ENCODE data around the gene SPEG.

Gene SPEG

DNA sequence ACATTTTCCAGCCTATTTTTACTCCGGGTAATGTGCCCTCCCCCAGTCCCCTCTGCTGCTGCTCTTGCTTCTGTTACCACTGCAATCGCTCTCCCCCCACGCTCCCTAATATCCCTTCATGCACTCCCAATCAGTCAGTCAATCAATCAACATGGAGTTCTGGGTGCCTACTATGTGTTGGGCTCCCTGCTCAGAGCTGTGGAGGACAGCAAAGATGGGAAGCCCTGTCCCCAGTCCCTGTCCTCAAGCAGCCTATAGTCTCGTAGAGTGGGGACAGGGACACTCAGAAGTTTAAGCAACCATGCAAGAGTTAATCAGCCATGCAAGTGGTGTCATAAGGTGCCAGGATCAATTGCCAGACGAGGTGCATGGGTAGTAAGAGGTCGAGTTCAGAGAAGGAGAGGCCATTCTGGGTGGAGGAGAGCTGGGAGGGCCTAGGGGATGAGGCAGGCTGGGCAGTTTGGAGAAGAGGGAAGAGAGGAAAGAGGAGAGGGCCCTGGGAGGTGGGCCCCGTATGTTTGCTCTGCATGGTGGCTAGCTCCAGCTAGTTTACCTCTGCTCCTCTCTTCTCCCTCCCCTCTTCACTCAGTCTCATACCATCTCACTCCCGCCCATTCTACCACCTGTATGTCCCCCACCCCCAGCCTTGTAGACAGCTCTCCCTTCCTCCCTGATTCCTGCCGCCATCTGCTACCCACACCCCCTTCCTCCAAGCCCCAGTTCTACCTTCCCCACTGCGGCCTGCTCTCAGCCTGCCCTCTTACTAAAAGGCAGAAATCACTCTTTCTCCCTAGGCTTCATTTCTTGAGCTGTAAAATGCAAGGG, 83.5 kb downstream of the SPEG start:
- no peak for FAIRE-seq

DNA sequence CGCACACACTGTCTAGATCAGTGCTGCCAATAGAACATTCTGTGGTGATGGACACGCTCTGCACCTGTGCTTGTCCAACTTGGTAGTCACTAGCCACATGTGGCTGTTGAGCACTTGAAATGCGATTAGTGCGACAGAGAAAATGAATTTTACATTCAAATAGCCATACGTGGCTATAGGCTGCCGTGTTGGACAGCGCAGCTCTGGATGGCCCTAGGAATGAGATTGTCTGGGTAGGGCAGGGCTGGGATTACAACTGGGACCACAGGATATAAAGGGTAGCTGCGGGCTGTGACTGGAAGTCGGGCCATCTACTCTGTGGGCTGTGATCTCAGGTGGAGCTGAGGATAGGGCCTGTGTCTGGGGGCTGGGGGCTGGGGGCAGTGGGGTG, 84.9 kb downstream of the SPEG start:
- no peak for FAIRE-seq

DNA sequence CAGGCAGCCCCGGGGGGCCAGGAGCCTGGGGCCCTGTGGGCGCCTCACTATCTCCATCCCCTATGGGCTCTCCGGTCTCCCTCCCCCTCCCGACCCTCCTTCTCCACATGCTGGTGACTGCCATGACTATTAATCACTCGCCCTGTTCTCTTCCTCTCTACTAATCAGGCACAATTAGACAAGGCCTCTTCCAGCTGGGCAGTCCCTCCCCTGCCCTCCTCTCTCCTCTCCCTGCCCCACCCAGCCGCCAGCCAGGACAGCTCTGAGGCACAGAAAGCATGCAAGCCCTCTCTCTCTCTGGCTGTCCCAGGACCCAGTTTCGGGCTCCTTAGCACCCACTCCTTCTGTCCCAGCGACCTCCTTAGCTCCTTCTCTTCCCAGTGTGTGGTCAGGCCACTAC, 85.4 kb downstream of the SPEG start:
- FAIRE-seq, result no peak

DNA sequence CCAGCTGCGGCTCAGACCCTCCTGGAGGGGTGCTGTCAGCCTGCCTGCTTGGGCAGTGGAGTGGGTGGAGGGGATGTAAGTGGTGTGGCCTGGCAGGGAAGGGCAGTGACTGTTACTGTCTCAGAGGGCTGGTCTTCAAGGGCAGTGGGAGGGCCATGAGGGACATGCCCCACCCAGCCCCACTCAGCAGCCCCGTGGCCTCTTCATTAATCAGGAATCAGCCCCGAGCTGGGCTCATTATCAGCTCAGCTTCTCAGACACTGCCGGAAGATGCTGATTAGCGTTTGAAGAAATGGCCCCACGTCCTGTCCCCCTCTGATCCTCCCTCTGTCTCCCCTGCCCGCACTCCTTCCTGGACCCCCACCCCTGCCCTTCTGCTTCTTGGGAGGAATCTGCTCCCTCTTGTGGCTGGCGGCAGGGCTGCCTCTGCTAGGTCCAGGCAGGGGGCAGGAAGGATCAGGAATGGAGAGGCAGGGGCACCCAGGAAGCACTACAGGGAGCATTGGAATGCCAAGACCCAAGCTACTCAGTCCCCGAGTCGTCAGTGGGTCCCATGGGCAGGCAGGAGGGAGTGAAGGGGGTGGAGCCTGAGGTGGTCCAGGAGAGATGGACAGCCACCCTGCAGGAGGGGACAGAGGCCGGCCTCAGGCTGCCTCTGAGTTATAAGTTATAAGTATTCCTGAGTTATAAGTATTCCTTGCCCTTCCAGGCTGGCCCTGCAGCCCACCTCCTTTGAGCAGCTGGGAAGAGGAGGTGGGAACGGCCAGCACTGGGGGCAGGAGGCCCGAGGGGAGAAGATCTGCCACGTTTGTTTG, 86.6 kb downstream of the SPEG start:
- FAIRE-seq, result no peak

DNA sequence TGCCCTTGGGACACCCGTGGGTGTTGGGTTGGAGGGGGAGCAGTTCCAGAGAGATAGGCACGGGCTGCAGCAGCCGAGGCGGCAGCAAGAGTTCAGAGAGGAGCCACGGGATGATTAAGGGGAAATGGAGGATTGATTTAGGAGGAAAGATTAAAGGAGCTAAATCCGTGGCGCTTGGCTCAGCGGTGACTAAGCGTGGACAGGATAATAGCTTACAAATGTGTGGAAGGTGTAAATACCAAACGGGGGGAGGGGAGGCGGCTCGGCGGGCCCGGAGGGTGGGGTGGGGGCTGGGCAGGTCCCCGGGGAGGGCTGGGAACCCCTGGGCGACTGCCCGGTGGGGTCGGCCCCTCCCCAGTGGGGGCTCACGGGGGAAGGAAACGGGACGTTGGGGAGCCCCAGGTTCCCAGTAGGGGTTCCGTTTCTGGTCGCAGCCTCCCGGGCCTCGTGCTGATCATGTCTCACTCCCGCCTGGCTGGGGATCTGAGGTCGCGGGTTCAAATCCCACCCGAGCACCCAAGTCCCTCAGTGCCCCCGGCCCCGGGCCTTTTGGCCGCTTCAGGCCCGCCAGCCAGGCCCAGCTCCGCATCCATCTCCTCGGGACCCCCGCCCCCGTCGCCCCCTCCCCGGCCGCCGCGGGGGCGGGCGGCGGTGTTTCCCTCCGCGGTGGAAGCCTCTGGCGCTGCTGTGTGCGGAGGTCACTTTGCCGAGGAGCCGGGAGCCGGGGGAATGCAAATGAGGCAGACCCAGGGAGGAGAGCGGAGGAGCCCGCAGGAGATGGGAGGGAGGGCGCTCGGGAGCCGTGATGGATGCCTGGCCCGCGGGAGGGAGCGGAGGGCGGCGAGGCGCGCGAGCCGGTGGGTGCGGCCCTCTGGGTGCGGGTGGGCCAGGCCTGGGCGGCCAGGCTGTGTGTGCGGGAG, 87.7 kb downstream of the SPEG start:
- FAIRE-seq, result no peak

DNA sequence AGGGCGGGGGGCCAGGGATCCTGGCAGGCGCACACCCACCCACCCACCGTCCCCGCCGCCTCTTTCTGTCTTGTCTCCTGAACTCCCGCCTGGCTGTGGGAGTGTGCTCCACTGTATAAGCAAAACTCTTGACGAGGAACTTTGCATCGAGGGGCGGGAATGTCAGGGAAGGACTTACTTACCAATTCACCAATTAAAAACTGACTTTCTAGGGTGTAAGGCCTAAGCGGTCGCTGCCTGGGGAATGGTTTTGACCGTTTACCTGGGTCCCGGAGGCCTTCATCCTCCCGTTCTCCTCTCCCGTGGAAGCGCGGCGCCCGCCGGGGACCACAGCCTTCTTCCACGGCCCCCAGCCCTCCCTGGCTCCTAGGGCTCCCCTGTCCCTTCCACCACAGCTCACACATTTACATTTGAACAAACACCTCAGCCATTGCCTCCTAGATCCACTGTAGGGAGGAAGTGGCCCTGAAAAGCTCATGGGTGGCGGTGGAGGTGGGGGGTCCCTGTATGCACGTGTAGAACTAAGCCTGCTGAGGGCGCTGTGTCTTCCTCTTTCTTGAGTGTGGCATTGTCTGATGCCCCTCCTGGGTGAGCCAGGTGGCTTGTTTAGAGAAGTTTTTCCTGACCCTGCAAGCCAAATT, 88.5 kb downstream of the SPEG start:
- no peak for FAIRE-seq

DNA sequence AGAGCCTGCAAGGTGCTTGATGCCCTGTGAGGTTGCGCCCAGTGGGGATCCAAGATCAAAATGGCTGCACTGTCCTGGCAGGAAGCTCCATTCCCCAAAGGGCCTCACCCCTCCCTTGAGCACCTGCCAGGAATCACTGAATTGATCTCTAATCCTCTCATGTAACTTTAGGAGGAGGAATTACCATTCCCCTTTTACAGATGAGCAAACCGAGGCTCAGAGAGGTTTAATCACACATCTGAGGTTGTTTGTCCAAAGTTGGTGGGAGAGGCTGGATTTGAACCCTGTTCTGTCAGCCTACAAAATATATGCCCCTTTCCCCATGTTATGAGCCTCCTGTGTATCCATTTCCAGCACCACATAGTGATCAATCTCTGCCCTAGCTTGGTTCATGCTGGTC, 90.2 kb downstream of the SPEG start:
- no peak for FAIRE-seq

DNA sequence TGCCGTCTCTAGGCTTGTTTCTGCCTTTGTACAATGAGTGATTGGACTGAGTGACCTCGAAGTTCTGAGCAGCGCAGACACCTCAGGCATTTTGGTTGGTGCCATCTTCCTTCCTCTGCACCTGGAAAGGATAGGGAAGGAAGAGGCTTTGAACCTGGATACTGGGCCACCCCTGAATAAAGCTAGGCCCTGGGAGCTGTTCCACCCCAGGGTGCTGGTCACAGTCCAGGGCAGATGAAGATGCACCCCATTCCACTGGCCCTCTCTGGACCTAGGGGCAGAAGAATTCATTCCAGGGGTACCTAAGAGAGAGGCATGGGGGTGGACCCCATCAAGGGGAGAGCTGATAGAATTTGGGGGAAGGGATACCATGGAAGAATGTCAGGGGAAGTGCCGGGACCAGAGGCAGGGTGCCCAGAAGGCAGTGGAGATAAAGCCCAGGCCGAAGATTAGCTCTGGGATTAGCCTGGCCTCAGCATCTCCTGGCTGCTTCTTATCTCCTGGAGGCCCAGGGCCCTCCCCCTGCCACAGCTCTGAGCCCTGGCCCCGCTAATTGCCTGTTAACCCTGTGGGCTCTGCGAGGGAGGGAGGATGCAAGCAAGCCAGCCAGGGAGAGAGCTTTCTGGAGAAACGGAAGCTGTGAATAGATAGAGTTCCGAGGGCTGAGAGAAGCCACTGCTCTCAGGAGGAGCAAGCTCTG, 91.0 kb downstream of the SPEG start:
- FAIRE-seq, result no peak

DNA sequence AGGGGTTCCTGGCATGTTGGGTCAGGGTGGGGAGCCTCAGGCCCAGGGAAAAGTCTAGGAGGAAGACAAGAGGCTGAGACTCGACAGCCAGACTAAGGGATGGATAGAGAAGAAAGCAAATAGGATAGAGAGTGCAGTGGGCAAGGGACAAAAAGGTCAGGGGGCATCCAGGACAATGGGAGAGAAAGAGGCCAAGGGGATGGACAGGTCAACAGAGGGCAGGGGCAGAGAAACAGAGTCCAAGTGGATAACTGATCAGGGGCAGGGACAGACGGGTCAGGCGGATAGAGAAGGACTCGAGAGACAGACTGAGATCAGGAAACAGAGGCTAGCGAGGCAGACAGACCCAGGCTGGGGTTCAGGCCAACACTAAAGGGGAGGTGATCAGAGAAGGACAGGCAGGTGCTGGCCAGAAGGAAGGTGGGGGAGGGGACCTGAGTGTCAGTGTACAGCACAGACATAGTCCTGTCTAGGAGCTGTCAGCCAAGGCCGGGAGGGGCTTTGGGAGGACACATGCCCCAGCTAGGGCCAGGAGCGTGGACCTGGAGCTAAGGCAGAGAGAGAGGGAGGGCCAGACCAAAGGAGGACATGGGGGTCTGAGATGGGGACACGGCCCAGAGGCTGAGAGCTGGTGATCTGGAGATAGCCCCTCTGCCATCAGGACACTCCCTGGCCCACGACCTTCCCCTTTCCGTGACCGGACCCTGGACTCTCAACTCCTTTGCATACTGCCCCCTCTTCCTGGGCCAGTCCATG, 91.9 kb downstream of the SPEG start:
- FAIRE-seq, result no peak

DNA sequence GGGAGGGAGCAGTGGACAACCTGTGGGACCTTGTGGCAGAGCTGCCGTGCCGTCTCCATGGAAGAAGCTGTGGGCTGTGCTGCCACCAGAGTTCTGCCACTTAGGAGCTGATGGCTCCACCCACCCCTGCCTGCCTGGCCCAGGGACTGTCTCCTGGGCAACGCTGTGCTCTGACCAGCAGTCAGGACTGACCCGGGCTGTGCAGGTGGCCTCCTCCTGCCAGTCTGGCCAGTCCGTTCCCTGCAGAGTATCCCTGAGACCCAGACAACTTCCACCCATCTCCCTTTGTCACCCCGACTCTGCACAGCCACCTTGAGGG, 92.4 kb downstream of the SPEG start:
- FAIRE-seq, result no peak

DNA sequence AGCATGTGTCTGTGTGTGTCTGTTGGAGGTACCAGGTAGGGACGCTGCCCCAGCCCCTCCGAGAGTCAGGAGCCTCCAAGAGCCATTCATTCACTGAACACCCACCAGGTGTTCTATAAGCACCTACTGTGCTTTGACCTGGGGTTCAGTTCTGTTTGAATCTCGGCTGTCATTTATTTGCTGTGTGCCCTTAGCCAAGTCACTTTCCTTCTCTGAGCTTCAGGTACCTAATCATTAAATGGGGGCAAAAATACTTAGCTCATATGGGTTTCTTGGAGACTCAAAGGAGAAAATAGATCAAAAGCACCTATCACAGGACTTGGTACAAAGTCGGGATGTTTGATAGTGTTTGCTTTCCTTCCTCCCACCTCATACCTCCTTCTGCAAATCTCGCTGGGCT, 92.8 kb downstream of the SPEG start:
- FAIRE-seq, result no peak

DNA sequence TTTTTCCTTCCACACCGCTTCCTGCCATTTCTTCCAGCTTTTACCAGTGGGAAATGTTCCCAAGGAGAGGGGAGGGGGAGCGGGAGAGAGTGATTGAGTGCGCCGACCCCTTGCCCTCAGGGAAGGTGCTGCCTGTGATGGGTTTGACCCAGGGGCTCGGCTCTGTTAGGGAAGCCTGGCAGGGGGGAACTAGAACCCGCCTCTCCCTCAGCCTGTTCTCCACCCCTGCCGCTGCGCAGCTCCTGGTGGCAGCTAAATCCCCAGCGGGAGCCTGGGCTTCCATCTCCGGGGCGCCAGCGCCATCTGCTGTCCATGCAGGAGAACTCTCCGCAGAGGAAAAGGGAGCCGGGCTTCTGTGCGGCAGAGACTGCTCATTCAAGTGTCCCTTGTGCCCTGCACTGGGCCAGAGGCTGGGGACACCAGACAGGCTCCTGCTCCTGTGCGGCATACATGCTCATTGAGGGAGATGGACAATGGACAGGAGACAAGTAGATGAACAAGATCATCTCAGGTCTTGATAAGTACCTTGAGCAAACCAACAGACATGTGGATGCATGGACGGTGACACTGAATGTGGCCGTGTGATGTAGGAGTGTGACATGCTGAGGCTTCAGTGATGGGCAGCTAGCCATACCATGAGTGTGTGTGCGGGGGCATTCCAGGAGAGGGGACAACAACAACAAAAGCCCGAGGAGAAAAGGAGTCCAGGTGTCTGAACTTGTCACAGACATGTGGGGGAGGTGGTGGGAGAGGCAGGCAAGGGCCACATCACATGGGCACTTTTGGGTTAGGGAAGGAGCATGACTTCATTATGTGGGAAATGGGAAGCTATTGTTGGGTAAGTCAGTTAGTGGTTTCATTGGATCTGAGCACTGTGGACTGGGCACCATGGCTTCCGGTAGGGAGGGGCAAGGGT, 95.7 kb downstream of the SPEG start:
- FAIRE-seq, result no peak

DNA sequence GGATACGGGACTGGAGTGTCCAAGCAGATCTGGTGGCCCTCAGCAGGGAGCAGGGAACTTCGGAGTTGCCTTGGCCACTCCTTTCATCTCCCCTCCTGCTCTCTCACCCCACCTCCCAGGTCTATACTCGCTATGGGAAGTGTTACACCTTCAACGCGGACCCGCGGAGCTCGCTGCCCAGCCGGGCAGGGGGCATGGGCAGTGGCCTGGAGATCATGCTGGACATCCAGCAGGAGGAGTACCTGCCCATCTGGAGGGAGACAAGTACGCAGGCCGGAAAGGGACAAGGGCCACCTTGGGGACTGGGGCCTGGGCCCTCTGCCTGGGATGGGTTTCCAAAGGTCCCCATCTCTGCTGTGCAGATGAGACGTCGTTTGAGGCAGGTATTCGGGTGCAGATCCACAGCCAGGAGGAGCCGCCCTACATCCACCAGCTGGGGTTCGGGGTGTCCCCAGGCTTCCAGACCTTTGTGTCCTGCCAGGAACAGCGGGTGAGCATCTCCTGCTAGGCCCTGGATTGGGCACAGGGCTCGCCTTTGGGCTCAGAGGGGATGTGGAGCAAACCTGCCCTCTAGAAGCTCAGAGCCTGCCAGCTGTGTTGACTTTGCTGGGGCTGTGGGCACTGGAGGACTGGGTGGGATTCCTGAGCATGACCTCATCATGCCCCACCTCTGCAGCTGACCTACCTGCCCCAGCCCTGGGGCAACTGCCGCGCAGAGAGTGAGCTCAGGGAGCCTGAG, 97.2 kb downstream of the SPEG start:
- FAIRE-seq, result no peak

DNA sequence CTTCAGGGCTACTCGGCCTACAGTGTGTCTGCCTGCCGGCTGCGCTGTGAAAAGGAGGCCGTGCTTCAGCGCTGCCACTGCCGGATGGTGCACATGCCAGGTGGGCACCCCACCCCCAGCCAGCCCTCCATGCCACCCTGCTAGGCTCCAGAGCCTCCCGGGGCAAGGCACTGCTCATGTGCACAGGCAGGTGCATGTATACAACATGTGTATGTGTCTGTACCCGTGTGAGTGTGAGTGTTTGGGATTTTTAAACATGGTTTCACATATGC, 97.7 kb downstream of the SPEG start:
- no peak for FAIRE-seq

DNA sequence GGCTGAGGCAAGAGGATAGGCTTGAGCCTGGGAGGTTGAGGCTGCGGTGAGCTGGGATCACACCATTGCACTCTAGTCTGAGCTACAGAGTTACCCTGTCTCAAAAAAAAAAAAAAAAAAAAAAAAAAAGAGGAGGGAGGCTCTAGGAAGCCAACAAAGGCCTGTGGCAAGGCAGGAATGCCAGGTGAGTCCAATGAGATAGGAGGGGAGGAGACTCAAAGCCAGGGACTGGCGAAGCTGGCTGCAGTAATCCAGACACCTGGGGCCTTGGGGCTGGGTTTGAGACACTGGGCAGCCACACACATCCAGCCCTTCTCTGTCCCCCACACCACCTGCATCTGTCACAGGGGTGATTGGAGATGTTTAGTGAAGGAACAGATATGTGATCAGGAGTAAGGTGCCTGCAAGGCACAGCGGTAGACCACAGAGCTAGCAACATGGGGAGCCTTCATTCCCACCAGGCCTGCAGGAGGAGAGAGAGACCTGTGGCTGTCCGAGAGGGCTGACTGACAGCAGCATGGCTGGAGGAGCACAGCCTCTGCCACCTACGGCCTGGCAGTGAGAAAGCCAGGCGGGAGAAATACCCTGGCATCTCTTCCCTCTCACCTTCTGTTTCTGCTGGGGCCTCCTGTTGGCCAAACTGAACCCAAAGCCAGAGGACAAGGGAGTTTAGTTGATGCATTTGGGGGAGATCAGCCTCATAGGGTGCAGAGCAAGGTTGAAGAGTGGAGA, 99.5 kb downstream of the SPEG start:
- FAIRE-seq, result no peak

DNA sequence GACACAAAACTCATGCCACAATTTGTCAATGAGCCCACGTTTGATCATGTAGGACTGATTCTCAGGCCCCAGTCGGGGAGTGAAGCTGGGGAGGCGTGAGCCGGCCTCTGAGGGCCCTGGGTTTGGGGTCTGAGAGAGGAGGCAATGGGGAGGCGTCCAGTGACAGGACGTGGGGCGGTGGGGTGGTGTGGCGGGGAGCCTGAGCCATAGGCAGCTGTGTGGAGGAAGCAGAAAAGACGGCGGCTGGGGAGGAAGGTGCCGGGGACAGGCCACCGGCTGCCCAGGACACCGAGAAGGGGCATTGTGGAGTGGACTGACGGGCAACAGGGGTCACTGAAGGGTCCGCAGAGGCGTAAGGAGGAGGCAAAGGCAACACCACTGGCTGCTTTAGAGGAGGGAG, 101.8 kb downstream of the SPEG start:
- no peak for FAIRE-seq

DNA sequence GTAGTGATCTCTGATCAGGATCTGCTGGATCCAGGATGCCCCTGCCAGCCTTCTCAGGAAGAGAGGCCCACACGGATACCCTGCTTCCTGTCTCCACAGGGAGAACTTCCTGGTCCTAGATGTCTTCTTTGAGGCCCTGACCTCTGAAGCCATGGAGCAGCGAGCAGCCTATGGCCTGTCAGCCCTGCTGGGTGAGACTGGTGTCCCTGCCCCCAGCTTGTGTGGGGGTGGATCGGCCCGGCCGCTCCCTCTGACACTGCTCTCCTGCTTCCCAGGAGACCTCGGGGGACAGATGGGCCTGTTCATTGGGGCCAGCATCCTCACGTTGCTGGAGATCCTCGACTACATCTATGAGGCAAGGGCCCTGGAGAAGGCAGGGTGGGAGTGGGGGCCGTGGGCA, 102.3 kb downstream of the SPEG start:
- FAIRE-seq, result no peak

DNA sequence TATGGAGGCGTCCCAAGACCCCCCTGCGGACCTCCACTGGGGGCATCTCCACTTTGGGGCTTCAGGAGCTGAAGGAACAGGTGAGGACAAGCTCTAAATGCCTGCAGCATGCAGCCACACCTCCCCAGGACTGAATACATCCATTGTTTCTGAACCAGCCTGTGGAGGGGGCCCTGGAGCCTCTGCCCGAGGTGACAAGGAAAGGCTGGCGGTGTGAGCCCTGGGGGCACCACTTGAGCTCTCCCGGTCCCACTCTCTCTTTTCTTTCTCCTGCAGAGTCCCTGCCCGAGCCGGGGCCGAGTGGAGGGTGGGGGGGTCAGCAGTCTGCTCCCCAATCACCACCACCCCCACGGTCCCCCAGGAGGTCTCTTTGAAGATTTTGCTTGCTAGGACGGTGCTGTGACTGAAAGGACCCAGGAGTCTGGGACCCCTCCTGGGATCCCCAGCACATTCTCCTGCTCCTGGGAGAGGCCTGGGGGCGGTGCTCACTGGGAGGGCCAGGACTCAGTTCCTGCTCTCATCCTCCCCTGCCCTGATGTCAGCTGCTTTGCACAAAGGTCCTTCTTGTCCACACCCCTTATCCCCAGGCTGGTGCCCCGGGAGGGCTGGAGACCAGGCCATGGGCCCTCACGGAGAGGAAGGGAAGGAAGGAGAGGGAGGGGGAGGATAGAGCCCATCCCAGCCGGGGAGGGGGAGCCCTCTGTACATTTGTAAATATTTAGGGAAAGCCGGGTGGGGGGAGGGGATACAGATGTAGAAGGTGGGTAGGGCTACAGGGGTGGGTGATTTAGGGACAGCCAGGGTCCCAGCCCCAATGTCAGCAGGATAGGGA, 103.2 kb downstream of the SPEG start:
- no peak for FAIRE-seq

Measured in colon (tissue), 2 donors.